ENCODE data around the gene FBLN2.

DNA sequence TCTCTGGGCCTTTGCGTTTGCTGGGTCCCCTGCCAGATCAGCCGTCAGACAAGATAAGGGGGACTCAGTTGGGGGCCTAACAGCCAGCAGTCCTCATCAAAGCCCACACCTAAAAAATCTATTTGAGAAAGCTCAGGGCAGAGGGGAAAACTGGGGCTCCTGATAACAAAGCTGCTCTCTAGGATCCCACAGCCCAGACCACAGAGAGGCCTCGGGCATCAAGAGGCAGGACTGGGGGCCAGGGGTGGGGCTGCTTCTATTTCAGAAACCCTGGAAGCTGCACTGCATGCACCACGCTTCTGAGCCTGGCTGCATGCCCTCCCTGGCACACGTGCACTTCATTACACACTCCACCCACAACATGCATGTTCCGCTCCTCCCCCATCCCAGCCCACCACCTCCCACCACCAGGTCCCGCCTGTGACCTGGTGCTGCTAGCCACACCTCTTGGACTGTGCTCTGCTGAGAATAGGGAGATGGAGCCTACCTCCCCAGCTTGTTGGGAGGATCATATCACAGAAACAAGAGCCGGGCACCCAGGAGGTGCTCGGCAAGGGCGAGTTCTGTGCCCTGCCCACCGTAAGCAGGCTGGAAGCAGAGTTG lies 26.6 kb downstream of the FBLN2 start:
- no peak for TF ChIP-seq POLR2A (IDR thresholded peaks at IDR 0.05; ENCODE audit: extremely low read depth, insufficient read length)
- TF ChIP-seq CTCF (IDR thresholded peaks at IDR 0.05; ENCODE audit: low read depth, low read length) = no peak
- no peak for TF ChIP-seq MYC (IDR thresholded peaks at IDR 0.05; ENCODE audit: low read depth, low read length)
- TF ChIP-seq MAX (IDR thresholded peaks at IDR 0.05; ENCODE audit: low read depth, low read length) = no peak
